SU-DHL-6 (cell line): ENCODE measurements around the gene ENO1.

Source experiments
- H2AFZ ChIP-seq: fragments of 200-600 bp; sonication (generic); 2 replicates; pipeline ENCODE4 v1.6.1; 2014; ENCODE audit warnings: low read depth, mild to moderate bottlenecking, moderate library complexity, mixed read lengths, antibody characterized with exemption, low read length; ENCODE audit not compliant: severe bottlenecking
- H3F3A ChIP-seq: fragments of 200-600 bp; shearing (Covaris generic); 2 replicates; pipeline ENCODE4 v1.6.0; 2016; ENCODE audit warnings: antibody characterized with exemption, mild to moderate bottlenecking; ENCODE audit not compliant: insufficient read depth
- H3K27ac ChIP-seq: fragments of 200-600 bp; sonication (generic); 2 replicates; pipeline ENCODE4 v1.5.1; 2016; ENCODE audit warnings: low read depth, mild to moderate bottlenecking, low read length, moderate library complexity, mixed read lengths
- H3K27me3 ChIP-seq: fragments of 200-600 bp; sonication (generic), shearing (Covaris generic); 2 replicates; pipeline ENCODE4 v1.6.0; 2014; ENCODE audit warnings: mild to moderate bottlenecking, low read length
- H3K36me3 ChIP-seq: fragments of 200-600 bp; sonication (generic); 2 replicates; pipeline ENCODE4 v1.6.1; 2014; ENCODE audit warnings: mild to moderate bottlenecking, low read length, mixed read lengths
- H3K4me2 ChIP-seq: fragments of 300-600, 200-600 bp; shearing (Covaris generic), sonication (generic); 2 replicates; pipeline ENCODE4 v1.6.0; 2014; ENCODE audit warnings: low read length, low read depth, mild to moderate bottlenecking; ENCODE audit not compliant: poor library complexity, severe bottlenecking
- H3K4me3 ChIP-seq: fragments of 200-600 bp; sonication (generic); 2 replicates; pipeline ENCODE4 v1.5.1; 2014; ENCODE audit warnings: antibody characterized with exemption, low read length, mild to moderate bottlenecking, mixed read lengths; ENCODE audit not compliant: insufficient read depth, poor library complexity, severe bottlenecking
- H3K79me2 ChIP-seq: fragments of 200-600 bp; sonication (generic); 2 replicates; pipeline ENCODE4 v1.6.1; 2014; ENCODE audit warnings: mild to moderate bottlenecking, low read length, moderate library complexity; ENCODE audit not compliant: insufficient read depth
- H3K9ac ChIP-seq: fragments of 200-600 bp; sonication (generic); 2 replicates; pipeline ENCODE4 v1.7.0; 2014; ENCODE audit warnings: mild to moderate bottlenecking, low read length
- H3K9me2 ChIP-seq: fragments of 200-600 bp; sonication (generic); replicated peaks from 2 replicates; pipeline ENCODE4 v1.6.1; 2014; ENCODE audit warnings: low read length; ENCODE audit not compliant: insufficient read depth
- H3K9me3 ChIP-seq: fragments of 200-600 bp; sonication (generic); 2 replicates; pipeline ENCODE4 v1.6.1; 2014; ENCODE audit warnings: low read length, mixed read lengths; ENCODE audit not compliant: insufficient read depth
- H4K20me1 ChIP-seq: fragments of 200-600 bp; sonication (generic); 2 replicates; pipeline ENCODE4 v1.6.1; 2014; ENCODE audit warnings: low read depth, mild to moderate bottlenecking, antibody characterized with exemption, low read length, moderate library complexity, mixed read lengths
- EZH2phosphoT487 ChIP-seq: fragments of 200-600 bp; sonication (generic), shearing (Covaris generic); conservative IDR thresholded peaks from 2 replicates; pipeline ENCODE4 v1.6.1; 2018; ENCODE audit warnings: mild to moderate bottlenecking, antibody characterized with exemption, low read length, moderate library complexity, mixed read lengths
- TF ChIP-seq, protein P1 (sequence below): fragments of 200-600 bp; sonication (generic); IDR thresholded peaks from one replicate; pipeline ENCODE4 v1.5.1; 2017; ENCODE audit warnings: antibody characterized with exemption, mild to moderate bottlenecking, low read length, moderate library complexity; ENCODE audit not compliant: insufficient read depth, poor library complexity, severe bottlenecking

Gene ENO1

DNA sequence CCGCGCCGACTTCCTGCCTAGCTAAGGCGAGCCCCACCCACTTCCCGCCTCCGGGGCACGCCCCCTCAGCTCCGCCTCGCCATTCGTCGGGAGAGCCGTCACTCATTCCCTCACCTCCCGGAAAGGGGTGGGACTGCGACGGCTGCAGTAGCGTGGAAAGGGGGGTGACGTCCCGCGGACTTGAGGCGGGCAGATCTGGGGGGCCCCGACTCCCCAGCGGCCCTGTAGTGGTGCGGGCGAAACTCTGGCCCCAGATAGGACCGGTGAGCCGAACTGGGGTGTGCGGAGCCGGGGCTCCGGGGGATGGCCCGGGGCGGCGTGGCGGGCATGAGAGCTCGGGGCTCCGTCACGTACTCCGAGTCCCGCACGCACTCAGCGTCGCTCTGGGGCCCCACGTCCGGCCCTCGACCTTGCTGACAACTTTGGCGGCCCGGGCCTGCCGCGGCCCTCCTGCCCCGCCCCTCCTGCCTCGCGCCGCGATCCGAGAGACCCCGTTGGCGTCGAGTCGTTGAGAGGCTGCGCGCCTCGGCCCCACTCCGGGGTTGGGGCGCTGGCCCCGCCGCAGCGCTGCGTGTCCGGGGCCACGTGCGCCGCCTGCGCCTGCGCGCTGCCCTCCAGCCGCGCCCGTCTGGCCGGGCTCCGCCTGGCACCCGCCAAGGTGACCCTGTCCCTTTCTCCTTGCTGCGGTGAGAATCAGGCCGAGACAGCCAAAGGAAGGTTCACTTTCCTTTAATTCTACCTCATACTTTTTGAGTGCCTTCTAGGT is 395 bp upstream of the ENO1 start:
- H3K79me2 ChIP-seq = peaks cover 46% of the 10 kb centered on the region
- H3K27me3 ChIP-seq = no peaks in the 10 kb centered on the region
- H3F3A ChIP-seq = peaks cover 34% of the 10 kb centered on the region
- H3K9ac ChIP-seq = peak overlapping the region; percentile 99
- peak overlapping the region; percentile 92 for H3K27ac ChIP-seq
- peaks cover 26% of the 10 kb centered on the region for H4K20me1 ChIP-seq
- no peaks in the 10 kb centered on the region for H3K9me3 ChIP-seq
- peaks cover 27% of the 10 kb centered on the region for H3K36me3 ChIP-seq
- peak overlapping the region; percentile 73 for H2AFZ ChIP-seq
- no peaks in the 10 kb centered on the region for H3K9me2 ChIP-seq
- H3K4me2 ChIP-seq = peak overlapping the region; percentile 87
- H3K4me3 ChIP-seq = peak overlapping the region; percentile 85
- TF ChIP-seq, protein P1, sequence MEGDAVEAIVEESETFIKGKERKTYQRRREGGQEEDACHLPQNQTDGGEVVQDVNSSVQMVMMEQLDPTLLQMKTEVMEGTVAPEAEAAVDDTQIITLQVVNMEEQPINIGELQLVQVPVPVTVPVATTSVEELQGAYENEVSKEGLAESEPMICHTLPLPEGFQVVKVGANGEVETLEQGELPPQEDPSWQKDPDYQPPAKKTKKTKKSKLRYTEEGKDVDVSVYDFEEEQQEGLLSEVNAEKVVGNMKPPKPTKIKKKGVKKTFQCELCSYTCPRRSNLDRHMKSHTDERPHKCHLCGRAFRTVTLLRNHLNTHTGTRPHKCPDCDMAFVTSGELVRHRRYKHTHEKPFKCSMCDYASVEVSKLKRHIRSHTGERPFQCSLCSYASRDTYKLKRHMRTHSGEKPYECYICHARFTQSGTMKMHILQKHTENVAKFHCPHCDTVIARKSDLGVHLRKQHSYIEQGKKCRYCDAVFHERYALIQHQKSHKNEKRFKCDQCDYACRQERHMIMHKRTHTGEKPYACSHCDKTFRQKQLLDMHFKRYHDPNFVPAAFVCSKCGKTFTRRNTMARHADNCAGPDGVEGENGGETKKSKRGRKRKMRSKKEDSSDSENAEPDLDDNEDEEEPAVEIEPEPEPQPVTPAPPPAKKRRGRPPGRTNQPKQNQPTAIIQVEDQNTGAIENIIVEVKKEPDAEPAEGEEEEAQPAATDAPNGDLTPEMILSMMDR = no peak
- TF ChIP-seq EZH2phosphoT487 = no peak

DNA sequence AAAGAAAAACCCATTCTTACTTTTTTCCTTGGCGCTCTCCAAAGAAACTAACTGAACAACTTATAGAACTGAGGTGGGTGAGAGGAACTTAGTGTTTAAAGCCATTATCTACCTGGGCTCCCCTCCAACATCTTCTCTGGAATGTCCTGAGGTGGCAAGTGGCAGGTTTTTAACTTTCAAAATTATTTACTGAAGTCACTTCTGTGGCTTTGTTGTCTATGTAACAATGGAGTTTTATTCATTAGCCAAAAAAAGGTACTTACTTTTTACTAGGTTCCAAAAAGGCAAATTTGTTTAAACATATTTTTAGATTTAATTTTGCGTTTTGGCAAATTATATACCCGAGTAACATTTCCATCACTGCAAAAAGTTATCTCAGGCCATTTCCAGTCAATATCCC is 2.4 kb downstream of the ENO1 start:
- peak overlapping the region; percentile 92; the same call in 1 of the 2 replicates for H3K27ac ChIP-seq

DNA sequence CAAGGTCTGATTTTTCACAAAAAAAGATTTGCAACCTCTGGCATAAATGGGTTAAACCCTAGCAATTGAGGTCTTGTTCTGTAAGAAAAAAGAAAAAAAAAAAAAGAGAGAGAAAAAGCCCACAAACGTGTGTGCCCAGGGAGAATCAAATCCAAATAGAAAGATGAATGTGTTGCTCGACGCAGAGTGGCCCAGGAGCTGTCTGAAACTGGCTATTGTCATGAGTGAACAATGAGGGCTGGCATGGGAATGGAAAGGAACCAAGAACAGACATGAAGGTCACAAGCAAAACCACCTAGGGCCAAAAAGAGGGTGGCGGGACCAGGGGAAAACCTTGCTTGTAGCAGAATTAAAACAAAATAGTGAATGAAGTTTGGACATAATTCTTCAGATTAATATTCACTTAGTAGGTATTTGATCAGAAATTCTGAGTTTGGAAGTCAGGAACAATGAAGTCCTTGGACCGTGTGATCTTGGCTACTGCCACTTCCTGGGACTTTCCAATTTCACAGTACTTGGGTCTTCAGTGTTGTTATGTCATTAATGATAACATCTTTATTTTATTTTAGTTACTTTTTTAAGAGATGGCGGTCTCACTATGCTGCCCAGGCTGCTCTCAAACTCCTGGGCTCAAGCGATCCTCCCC is 3.1 kb downstream of the ENO1 start:
- Histone ChIP-seq H3K27ac (no peak overlapping the region), H3K4me3 (no peak overlapping the region), H3F3A (peaks cover 43% of the 10 kb centered on the region), H3K79me2 (peaks cover 81% of the 10 kb centered on the region), H3K36me3 (peaks cover 58% of the 10 kb centered on the region), H3K27me3 (no peaks in the 10 kb centered on the region), H3K9me3 (no peaks in the 10 kb centered on the region), H3K4me2 (peak overlapping the region; percentile 87), H4K20me1 (peaks cover 61% of the 10 kb centered on the region), H3K9ac (no peak overlapping the region), H3K9me2 (no peaks in the 10 kb centered on the region), H2AFZ (no peak overlapping the region)
- TF ChIP-seq, protein P1 = no peak
- TF ChIP-seq EZH2phosphoT487 = no peak

More for the DNA sequence above, 2.4 kb downstream of the ENO1 start:
- peaks cover 51% of the 10 kb centered on the region for H3K36me3 ChIP-seq
- peaks cover 74% of the 10 kb centered on the region for H3K79me2 ChIP-seq
- H2AFZ ChIP-seq = no peak overlapping the region
- H3K4me2 ChIP-seq = peak overlapping the region; percentile 87
- peaks cover 53% of the 10 kb centered on the region for H4K20me1 ChIP-seq
- peaks cover 46% of the 10 kb centered on the region for H3F3A ChIP-seq
- H3K9me3 ChIP-seq = no peaks in the 10 kb centered on the region
- TF ChIP-seq, protein P1 = no peak
- no peak for TF ChIP-seq EZH2phosphoT487
- H3K9me2 ChIP-seq = no peaks in the 10 kb centered on the region
- H3K4me3 ChIP-seq = peak overlapping the region; percentile 85
- no peaks in the 10 kb centered on the region for H3K27me3 ChIP-seq
- peak overlapping the region; percentile 99 for H3K9ac ChIP-seq
